BE2C (cell line): ENCODE measurements around the gene EVX1.

Experiments used
- DNase-seq: peaks from one replicate; pipeline ENCODE4 v3.0.0-alpha.2; 2020
- H3K27me3 ChIP-seq: fragments of 250-450 bp; sonication (Bioruptor Pico); 2 replicates; pipeline ENCODE4 v1.5.1; 2020; ENCODE audit warnings: mild to moderate bottlenecking
- H3K36me3 ChIP-seq: fragments of 250-450 bp; sonication (Bioruptor Pico); 2 replicates; pipeline ENCODE4 v1.5.1; 2020; ENCODE audit warnings: mild to moderate bottlenecking
- H3K4me1 ChIP-seq: fragments of 250-450 bp; sonication (Bioruptor Pico); 2 replicates; pipeline ENCODE4 v1.5.1; 2020
- H3K4me3 ChIP-seq: 2 replicates; pipeline ENCODE4 v1.5.1; 2011; ENCODE audit warnings: low read depth, low read length
- H3K9me3 ChIP-seq: fragments of 250-450 bp; sonication (Bioruptor Pico); 2 replicates; pipeline ENCODE4 v1.5.1; 2020
- TF ChIP-seq, protein P1 (sequence below): IDR thresholded peaks from 2 replicates; pipeline ENCODE4 v1.5.1; 2012; ENCODE audit warnings: mild to moderate bottlenecking, low read depth, low read length

EVX1 gene

DNA sequence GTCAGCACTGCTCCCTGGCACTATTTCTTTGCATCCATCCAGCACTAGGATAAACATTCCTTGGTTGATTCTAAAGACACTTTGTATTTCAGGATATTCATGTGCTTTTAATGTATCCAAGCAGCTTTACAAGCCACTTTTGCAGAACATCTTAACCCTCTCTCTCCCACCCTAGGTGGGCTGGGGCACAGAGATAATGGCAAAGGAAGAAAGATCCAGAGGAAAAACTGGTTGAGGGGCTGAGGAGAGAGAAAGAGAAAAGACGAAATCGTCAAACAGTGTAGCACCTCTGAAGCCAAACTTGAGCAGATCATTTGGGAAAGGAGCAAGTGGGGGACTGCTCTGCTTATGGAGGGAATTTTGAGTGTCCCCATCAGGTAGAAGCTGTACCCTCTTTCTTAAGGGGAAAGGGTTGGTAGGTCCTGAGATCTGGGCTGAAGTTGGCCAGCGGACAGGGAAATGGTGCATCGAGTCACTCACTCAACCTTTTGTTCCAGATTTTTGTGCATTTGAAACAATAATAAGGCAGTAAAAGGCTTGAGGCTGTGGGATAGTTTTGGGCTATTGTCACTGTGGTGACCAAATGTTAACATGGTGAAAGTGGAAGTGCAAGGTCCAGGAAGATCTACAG lies 38.5 kb upstream of the EVX1 start:
- Histone ChIP-seq H3K4me1 (no peaks in the 10 kb centered on the region), H3K27me3 (peaks cover 99% of the 10 kb centered on the region), H3K9me3 (no peaks in the 10 kb centered on the region), H3K4me3 (no peak overlapping the region), H3K36me3 (no peaks in the 10 kb centered on the region)
- no peak for DNase-seq
- TF ChIP-seq, protein P1, sequence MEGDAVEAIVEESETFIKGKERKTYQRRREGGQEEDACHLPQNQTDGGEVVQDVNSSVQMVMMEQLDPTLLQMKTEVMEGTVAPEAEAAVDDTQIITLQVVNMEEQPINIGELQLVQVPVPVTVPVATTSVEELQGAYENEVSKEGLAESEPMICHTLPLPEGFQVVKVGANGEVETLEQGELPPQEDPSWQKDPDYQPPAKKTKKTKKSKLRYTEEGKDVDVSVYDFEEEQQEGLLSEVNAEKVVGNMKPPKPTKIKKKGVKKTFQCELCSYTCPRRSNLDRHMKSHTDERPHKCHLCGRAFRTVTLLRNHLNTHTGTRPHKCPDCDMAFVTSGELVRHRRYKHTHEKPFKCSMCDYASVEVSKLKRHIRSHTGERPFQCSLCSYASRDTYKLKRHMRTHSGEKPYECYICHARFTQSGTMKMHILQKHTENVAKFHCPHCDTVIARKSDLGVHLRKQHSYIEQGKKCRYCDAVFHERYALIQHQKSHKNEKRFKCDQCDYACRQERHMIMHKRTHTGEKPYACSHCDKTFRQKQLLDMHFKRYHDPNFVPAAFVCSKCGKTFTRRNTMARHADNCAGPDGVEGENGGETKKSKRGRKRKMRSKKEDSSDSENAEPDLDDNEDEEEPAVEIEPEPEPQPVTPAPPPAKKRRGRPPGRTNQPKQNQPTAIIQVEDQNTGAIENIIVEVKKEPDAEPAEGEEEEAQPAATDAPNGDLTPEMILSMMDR: no peak

DNA sequence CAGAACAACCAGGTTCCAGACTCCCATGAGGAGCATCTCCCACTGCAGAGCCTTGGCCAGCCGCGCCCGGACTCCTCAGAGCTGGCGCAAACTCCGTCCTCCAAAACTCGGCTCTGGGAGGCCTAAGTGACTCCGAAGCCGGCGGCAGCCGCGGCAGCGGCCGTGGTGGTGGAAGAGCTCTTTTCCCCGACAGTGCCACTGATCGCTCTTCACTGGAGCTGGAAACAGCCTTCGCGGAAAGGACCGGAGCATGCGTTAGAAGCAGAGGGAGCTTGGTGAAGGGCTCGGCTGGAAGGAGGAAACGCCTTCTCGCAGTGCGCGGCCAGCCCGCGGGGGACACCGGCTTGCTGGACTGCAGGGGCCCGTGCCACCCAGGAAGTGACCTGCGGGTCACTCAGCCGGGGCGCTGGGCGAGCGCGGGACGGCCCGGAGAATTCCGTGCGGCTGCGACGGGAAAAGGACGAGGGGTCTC lies 37.7 kb upstream of the EVX1 start:
- H3K4me3 ChIP-seq: no peak overlapping the region
- no peak for DNase-seq
- no peaks in the 10 kb centered on the region for H3K4me1 ChIP-seq
- no peaks in the 10 kb centered on the region for H3K9me3 ChIP-seq
- H3K27me3 ChIP-seq: peaks cover 94% of the 10 kb centered on the region
- TF ChIP-seq, protein P1: no peak
- no peaks in the 10 kb centered on the region for H3K36me3 ChIP-seq

DNA sequence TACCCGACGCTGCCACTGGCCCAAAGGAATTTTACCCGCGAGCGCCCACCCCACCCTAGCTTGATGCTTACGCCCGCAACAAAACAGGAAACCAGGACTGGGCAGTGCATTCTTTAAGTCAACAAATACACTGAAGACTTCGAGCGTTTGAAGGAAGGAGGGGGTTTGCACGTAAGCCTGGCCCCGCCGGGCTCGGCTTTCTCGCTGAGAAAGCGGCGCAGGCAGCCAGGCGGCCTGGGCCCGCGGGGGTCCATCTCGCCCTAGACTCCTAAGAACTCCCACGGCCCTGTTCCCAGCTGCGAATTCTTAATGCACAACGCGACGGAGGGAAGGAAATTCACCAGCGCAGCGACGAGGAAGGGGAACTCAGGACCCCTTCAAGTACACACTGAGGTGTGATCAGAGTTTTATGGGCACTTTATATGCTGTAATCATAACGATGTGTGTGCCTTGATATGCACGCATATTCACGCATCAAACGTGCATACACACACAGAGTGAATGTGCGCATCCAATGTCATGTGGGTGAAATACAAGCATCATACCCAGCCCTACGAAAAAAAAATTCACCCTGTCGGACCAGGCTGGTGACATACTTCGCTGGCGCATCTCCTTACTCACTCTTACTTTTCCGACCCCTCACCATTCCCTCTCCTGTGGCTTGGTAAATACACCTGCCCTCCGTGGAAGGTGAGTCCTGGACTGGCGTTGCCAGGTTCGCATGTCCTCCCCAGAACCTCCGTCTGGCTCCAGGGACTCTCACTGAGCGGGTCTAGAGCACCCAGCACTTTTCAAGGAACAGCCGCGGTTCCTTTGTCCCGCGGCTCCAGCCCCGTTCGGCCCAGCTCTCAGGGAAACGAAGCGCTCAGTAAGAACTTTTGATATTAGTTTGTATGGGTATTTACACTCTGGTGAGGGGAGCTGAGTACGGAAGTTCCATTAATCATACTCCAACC lies 37.0 kb upstream of the EVX1 start:
- DNase-seq: no peak
- H3K9me3 ChIP-seq: no peaks in the 10 kb centered on the region
- H3K4me1 ChIP-seq: no peaks in the 10 kb centered on the region
- H3K27me3 ChIP-seq: peaks cover 94% of the 10 kb centered on the region
- TF ChIP-seq, protein P1: no peak
- no peaks in the 10 kb centered on the region for H3K36me3 ChIP-seq
- no peak overlapping the region for H3K4me3 ChIP-seq

DNA sequence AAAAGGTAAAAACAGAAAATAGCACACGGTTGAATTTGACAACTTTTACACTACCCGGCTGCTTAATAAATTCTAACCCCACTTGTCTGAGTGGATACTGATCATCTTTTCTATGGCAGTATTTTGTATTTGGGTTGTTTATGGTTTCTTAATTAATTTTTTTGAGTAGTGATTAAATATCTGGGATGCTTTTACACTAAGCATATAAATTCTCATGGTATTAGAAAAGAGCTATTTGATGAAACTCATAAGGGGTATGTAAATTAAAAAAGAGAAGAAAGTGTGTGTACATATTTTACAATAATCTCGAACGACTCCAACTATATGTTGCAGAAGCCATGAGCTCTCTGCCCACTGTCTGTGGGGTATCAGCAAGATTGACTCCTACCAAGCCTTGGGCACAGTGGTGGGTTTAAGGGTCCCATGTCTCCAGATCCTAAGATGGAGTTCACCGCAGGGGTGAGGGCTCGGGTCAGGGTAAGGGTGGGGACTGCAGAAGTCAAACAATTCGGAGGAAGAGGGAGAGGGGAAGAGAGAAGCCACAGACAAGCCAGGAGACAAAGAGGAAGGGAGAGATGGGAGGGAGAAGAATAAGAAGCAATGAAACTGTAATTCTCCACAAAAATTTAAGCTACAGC lies 35.1 kb upstream of the EVX1 start:
- TF ChIP-seq, protein P1: no peak
- Histone ChIP-seq H3K9me3 (no peaks in the 10 kb centered on the region), H3K4me3 (no peak overlapping the region), H3K4me1 (no peaks in the 10 kb centered on the region), H3K36me3 (no peaks in the 10 kb centered on the region), H3K27me3 (peaks cover 94% of the 10 kb centered on the region)
- no peak for DNase-seq

DNA sequence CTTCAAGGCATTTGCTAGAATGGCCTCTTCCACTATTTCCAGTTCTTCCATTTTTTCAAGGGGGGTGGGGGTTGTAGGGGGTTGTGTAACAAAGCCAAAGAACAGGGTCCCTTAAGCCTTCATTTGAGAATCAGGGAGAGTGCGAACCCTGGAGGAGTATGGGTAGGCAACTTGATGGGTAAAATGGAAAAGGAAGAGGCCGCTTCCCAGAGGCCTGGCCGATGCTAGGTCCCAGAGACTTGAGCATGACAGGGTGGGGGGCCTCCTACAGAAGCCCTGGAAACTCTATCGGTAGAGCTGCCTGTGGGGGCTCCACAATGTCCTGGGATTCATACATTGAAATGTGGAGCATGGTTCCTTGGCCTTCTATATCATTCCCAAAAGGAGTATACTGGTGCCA lies 33.6 kb upstream of the EVX1 start:
- Histone ChIP-seq H3K4me1 (no peaks in the 10 kb centered on the region), H3K4me3 (no peak overlapping the region), H3K9me3 (no peaks in the 10 kb centered on the region), H3K27me3 (peaks cover 95% of the 10 kb centered on the region), H3K36me3 (no peaks in the 10 kb centered on the region)
- TF ChIP-seq, protein P1: no peak
- DNase-seq: no peak
